Esophagus muscularis mucosa (tissue), 4 donors: ENCODE measurements around the gene CAMTA1.

Source experiments
- EP300 ChIP-seq: sonication (generic); formaldehyde crosslinking; IDR thresholded peaks from one replicate; pipeline ENCODE4 v1.6.1; 2017; ENCODE audit warnings: antibody characterized with exemption
- POLR2AphosphoS5 ChIP-seq, 2 donors: sonication (generic); formaldehyde crosslinking; IDR thresholded peaks; one replicate each; pipeline ENCODE4 v1.6.1; 2017; ENCODE audit warnings: antibody characterized with exemption in 2 of 2
- TF ChIP-seq, protein P1 (sequence below), 3 experiments: fragments of 200-600 bp in 2 of 3; fragments of 450-650 bp in 1 of 3; sonication (generic) in 2 of 3; IDR thresholded peaks; one replicate each; pipeline ENCODE4 v1.5.1; 2017 to 2019; ENCODE audit warnings: antibody characterized with exemption in 3 of 3, mild to moderate bottlenecking in 2 of 3, moderate library complexity in 1 of 3

- TF ChIP-seq, protein P1, sequence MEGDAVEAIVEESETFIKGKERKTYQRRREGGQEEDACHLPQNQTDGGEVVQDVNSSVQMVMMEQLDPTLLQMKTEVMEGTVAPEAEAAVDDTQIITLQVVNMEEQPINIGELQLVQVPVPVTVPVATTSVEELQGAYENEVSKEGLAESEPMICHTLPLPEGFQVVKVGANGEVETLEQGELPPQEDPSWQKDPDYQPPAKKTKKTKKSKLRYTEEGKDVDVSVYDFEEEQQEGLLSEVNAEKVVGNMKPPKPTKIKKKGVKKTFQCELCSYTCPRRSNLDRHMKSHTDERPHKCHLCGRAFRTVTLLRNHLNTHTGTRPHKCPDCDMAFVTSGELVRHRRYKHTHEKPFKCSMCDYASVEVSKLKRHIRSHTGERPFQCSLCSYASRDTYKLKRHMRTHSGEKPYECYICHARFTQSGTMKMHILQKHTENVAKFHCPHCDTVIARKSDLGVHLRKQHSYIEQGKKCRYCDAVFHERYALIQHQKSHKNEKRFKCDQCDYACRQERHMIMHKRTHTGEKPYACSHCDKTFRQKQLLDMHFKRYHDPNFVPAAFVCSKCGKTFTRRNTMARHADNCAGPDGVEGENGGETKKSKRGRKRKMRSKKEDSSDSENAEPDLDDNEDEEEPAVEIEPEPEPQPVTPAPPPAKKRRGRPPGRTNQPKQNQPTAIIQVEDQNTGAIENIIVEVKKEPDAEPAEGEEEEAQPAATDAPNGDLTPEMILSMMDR (IDR thresholded peaks at IDR 0.05): no peak
- no peak for TF ChIP-seq POLR2AphosphoS5 (IDR thresholded peaks at IDR 0.05)
- no peak for TF ChIP-seq EP300
Measured at GRCh38 chr1:7177438-7178146, 392.3 kb downstream of the CAMTA1 start.
